SK-N-SH treated with all-trans-retinoic acid at 6 μM for 48 hours (cell line): ENCODE measurements around the gene SRRM2.

Experiments used
- CREB5 ChIP-seq: fragments of 250-450 bp; sonication (Bioruptor Pico); IDR thresholded peaks from 2 replicates; pipeline ENCODE4 v1.5.1; 2020; ENCODE audit warnings: low read depth, mild to moderate bottlenecking, moderate library complexity
- CSDC2 ChIP-seq: fragments of 250-450 bp; sonication (Bioruptor Pico); IDR thresholded peaks from 2 replicates; pipeline ENCODE4 v1.5.0; 2020; ENCODE audit warnings: mild to moderate bottlenecking, moderate library complexity
- CSRNP3 ChIP-seq: fragments of 250-450 bp; sonication (Bioruptor Pico); IDR thresholded peaks from 2 replicates; pipeline ENCODE4 v1.5.1; 2021; ENCODE audit warnings: mild to moderate bottlenecking, moderate library complexity
- ESRRG ChIP-seq: fragments of 250-450 bp; sonication (Bioruptor Pico); IDR thresholded peaks from 2 replicates; pipeline ENCODE4 v1.6.1; 2021; ENCODE audit warnings: mild to moderate bottlenecking
- ISL1 ChIP-seq: fragments of 250-450 bp; sonication (Bioruptor Pico); IDR thresholded peaks from 2 replicates; pipeline ENCODE4 v2.1.2; 2022; ENCODE audit warnings: mild to moderate bottlenecking, moderate library complexity
- OSR1 ChIP-seq: fragments of 250-450 bp; sonication (Bioruptor Pico); IDR thresholded peaks from 2 replicates; pipeline ENCODE4 v1.8.0; 2022; ENCODE audit warnings: moderate library complexity, mild to moderate bottlenecking, inconsistent platforms
- POU6F1 ChIP-seq: fragments of 250-450 bp; sonication (Bioruptor Pico); IDR thresholded peaks from 2 replicates; pipeline ENCODE4 v1.8.0; 2021; ENCODE audit warnings: low read depth, mild to moderate bottlenecking, moderate library complexity, borderline replicate concordance
- RARB ChIP-seq: fragments of 250-450 bp; sonication (Bioruptor Pico); IDR thresholded peaks from 2 replicates; pipeline ENCODE4 v1.8.0; 2021; ENCODE audit warnings: mild to moderate bottlenecking, moderate library complexity
- TCF4 ChIP-seq: fragments of 250-450 bp; sonication (Bioruptor Pico); IDR thresholded peaks from 2 replicates; pipeline ENCODE4 v1.8.0; 2021; ENCODE audit warnings: mild to moderate bottlenecking, moderate library complexity, borderline replicate concordance
- TOX ChIP-seq: fragments of 250-450 bp; sonication (Bioruptor Pico); IDR thresholded peaks from 2 replicates; pipeline ENCODE4 v1.8.0; 2021; ENCODE audit warnings: mild to moderate bottlenecking, moderate library complexity, borderline replicate concordance
- ZFP30 ChIP-seq: fragments of 450-650 bp; formaldehyde crosslinking; IDR thresholded peaks from 2 replicates; pipeline ENCODE4 v1.5.0; 2022; ENCODE audit warnings: mild to moderate bottlenecking, moderate library complexity
- ZNF70 ChIP-seq: fragments of 450-650 bp; formaldehyde crosslinking; IDR thresholded peaks from 2 replicates; pipeline ENCODE4 v1.5.0; 2020; ENCODE audit warnings: mild to moderate bottlenecking, moderate library complexity
- ZNF8 ChIP-seq: fragments of 450-650 bp; formaldehyde crosslinking; IDR thresholded peaks from 2 replicates; pipeline ENCODE4 v1.5.0; 2020; ENCODE audit warnings: mild to moderate bottlenecking, moderate library complexity

- no peak for TF ChIP-seq ZFP30
- no peak for TF ChIP-seq RARB (CRISPR knock-in tag)
- TF ChIP-seq CREB5: no peak
- TF ChIP-seq OSR1 (CRISPR knock-in tag): no peak
- no peak for TF ChIP-seq ZNF8 (CRISPR knock-in tag)
- no peak for TF ChIP-seq TCF4 (CRISPR knock-in tag)
- no peak for TF ChIP-seq ZNF70 (CRISPR knock-in tag)
- TF ChIP-seq ISL1 (CRISPR knock-in tag): no peak
- TF ChIP-seq CSRNP3 (CRISPR knock-in tag): no peak
- no peak for TF ChIP-seq ESRRG (CRISPR knock-in tag)
- TF ChIP-seq TOX (CRISPR knock-in tag): no peak
- no peak for TF ChIP-seq CSDC2
- TF ChIP-seq POU6F1: no peak
Measured at GRCh38 chr16:2784358-2785100, 32.1 kb downstream of the SRRM2 start.
